HEK293 (cell line): ENCODE measurements around the gene CCDC122.

Experiments used
- AEBP2 ChIP-seq: fragments of 450-650 bp; formaldehyde crosslinking; IDR thresholded peaks from 2 replicates; pipeline ENCODE4 v1.5.1; 2016; ENCODE audit warnings: missing biosample characterization, missing genetic modification characterization, borderline replicate concordance
- ATF2 ChIP-seq: fragments of 450-650 bp; formaldehyde crosslinking; IDR thresholded peaks from 2 replicates; pipeline ENCODE4 v1.5.1; 2016; ENCODE audit warnings: missing biosample characterization, missing genetic modification characterization, low read depth
- KLF16 ChIP-seq: fragments of 450-650 bp; formaldehyde crosslinking; IDR thresholded peaks from 2 replicates; pipeline ENCODE4 v1.5.1; 2017; ENCODE audit warnings: missing biosample characterization, missing genetic modification characterization
- KLF7 ChIP-seq: fragments of 450-650 bp; formaldehyde crosslinking; IDR thresholded peaks from 2 replicates; pipeline ENCODE4 v1.5.1; 2016; ENCODE audit warnings: missing biosample characterization, missing genetic modification characterization, borderline replicate concordance
- SP3 ChIP-seq: fragments of 450-650 bp; formaldehyde crosslinking; IDR thresholded peaks from 2 replicates; pipeline ENCODE4 v1.5.1; 2016; ENCODE audit warnings: missing biosample characterization, missing genetic modification characterization
- YY2 ChIP-seq: fragments of 450-650 bp; formaldehyde crosslinking; IDR thresholded peaks from 2 replicates; pipeline ENCODE4 v1.5.1; 2016; ENCODE audit warnings: missing biosample characterization, missing genetic modification characterization
- ZBTB20 ChIP-seq: fragments of 450-650 bp; formaldehyde crosslinking; IDR thresholded peaks from 2 replicates; pipeline ENCODE4 v1.5.1; 2016; ENCODE audit warnings: missing biosample characterization, missing genetic modification characterization
- ZBTB49 ChIP-seq: fragments of 450-650 bp; formaldehyde crosslinking; IDR thresholded peaks from 2 replicates; pipeline ENCODE4 v1.5.1; 2016; ENCODE audit warnings: missing biosample characterization, missing genetic modification characterization, low read depth
- ZBTB8A ChIP-seq: fragments of 450-650 bp; formaldehyde crosslinking; IDR thresholded peaks from 2 replicates; pipeline ENCODE4 v1.5.1; 2016; ENCODE audit warnings: missing biosample characterization, missing genetic modification characterization
- ZFP3 ChIP-seq: fragments of 450-650 bp; formaldehyde crosslinking; IDR thresholded peaks from 2 replicates; pipeline ENCODE4 v1.5.1; 2016; ENCODE audit warnings: low read depth, missing biosample characterization, missing genetic modification characterization
- ZNF112 ChIP-seq: fragments of 450-650 bp; formaldehyde crosslinking; IDR thresholded peaks from 2 replicates; pipeline ENCODE4 v1.5.0; 2017; ENCODE audit warnings: missing biosample characterization, missing genetic modification characterization
- ZNF138 ChIP-seq: fragments of 450-650 bp; formaldehyde crosslinking; IDR thresholded peaks from 2 replicates; pipeline ENCODE4 v1.5.1; 2016; ENCODE audit warnings: missing biosample characterization, missing genetic modification characterization, borderline replicate concordance
- ZNF324 ChIP-seq: fragments of 450-650 bp; formaldehyde crosslinking; IDR thresholded peaks from 2 replicates; pipeline ENCODE4 v1.5.1; 2016; ENCODE audit warnings: missing biosample characterization, missing genetic modification characterization
- ZNF350 ChIP-seq: fragments of 450-650 bp; formaldehyde crosslinking; IDR thresholded peaks from 2 replicates; pipeline ENCODE4 v1.5.0; 2017; ENCODE audit warnings: missing biosample characterization, mild to moderate bottlenecking, missing genetic modification characterization
- ZNF362 ChIP-seq: fragments of 450-650 bp; formaldehyde crosslinking; IDR thresholded peaks from 2 replicates; pipeline ENCODE4 v1.5.1; 2016; ENCODE audit warnings: missing biosample characterization, missing genetic modification characterization
- ZNF394 ChIP-seq: fragments of 450-650 bp; formaldehyde crosslinking; IDR thresholded peaks from 2 replicates; pipeline ENCODE4 v1.5.1; 2016; ENCODE audit warnings: missing biosample characterization, missing genetic modification characterization, mild to moderate bottlenecking, moderate library complexity, borderline replicate concordance
- ZNF48 ChIP-seq: fragments of 450-650 bp; formaldehyde crosslinking; IDR thresholded peaks from 2 replicates; pipeline ENCODE4 v1.5.1; 2016; ENCODE audit warnings: missing biosample characterization, missing genetic modification characterization
- ZNF514 ChIP-seq: fragments of 450-650 bp; formaldehyde crosslinking; IDR thresholded peaks from 2 replicates; pipeline ENCODE4 v1.5.1; 2016; ENCODE audit warnings: missing biosample characterization, missing genetic modification characterization
- ZNF521 ChIP-seq: fragments of 450-650 bp; formaldehyde crosslinking; IDR thresholded peaks from 2 replicates; pipeline ENCODE4 v1.5.1; 2017; ENCODE audit warnings: missing biosample characterization, mild to moderate bottlenecking, missing genetic modification characterization
- ZNF560 ChIP-seq: fragments of 450-650 bp; formaldehyde crosslinking; IDR thresholded peaks from 2 replicates; pipeline ENCODE4 v1.5.1; 2017; ENCODE audit warnings: missing biosample characterization, missing genetic modification characterization, borderline replicate concordance
- ZNF692 ChIP-seq: fragments of 450-650 bp; formaldehyde crosslinking; IDR thresholded peaks from 2 replicates; pipeline ENCODE4 v1.5.1; 2016; ENCODE audit warnings: missing biosample characterization, missing genetic modification characterization
- ZNF704 ChIP-seq: fragments of 450-650 bp; formaldehyde crosslinking; IDR thresholded peaks from 2 replicates; pipeline ENCODE4 v1.5.1; 2016; ENCODE audit warnings: missing biosample characterization, missing genetic modification characterization
- ZNF707 ChIP-seq: fragments of 450-650 bp; formaldehyde crosslinking; IDR thresholded peaks from 2 replicates; pipeline ENCODE4 v1.5.1; 2016; ENCODE audit warnings: missing biosample characterization, missing genetic modification characterization
- ZNF792 ChIP-seq: fragments of 450-650 bp; formaldehyde crosslinking; IDR thresholded peaks from 2 replicates; pipeline ENCODE4 v1.5.1; 2016; ENCODE audit warnings: missing biosample characterization, missing genetic modification characterization
- ZSCAN16 ChIP-seq: fragments of 450-650 bp; formaldehyde crosslinking; IDR thresholded peaks from 2 replicates; pipeline ENCODE4 v1.5.1; 2016; ENCODE audit warnings: missing biosample characterization, missing genetic modification characterization
- ZSCAN23 ChIP-seq: fragments of 450-650 bp; formaldehyde crosslinking; IDR thresholded peaks from 2 replicates; pipeline ENCODE4 v1.5.1; 2016; ENCODE audit warnings: missing biosample characterization, missing genetic modification characterization
- ZSCAN4 ChIP-seq: fragments of 450-650 bp; formaldehyde crosslinking; IDR thresholded peaks from 2 replicates; pipeline ENCODE4 v1.5.1; 2017; ENCODE audit warnings: missing biosample characterization, missing genetic modification characterization

Gene CCDC122

GRCh38 chr13:43878892-43879754 lies at the start of gene CCDC122 (continued):
- no peak for TF ChIP-seq ZBTB49 (tag by site-specific recombination)
- TF ChIP-seq ZSCAN16 = no peak
- no peak for TF ChIP-seq ZNF704 (tag by site-specific recombination)
- TF ChIP-seq ZNF521 (tag by site-specific recombination) = no peak
- TF ChIP-seq ZNF324 (tag by site-specific recombination) = 0 out of 2 replicates have a peak, but pooled peaks have one; percentile 33
- peak; percentile 90 for TF ChIP-seq ZBTB20 (tag by site-specific recombination)
- peak; percentile 98 for TF ChIP-seq ZBTB8A
- TF ChIP-seq AEBP2 (tag by site-specific recombination) = no peak
- TF ChIP-seq ZFP3 (tag by site-specific recombination) = no peak
- TF ChIP-seq KLF16 = peak; percentile 26; the same call in 1 of the 2 replicates
- peak; percentile 38; the same call in 1 of the 2 replicates for TF ChIP-seq ZNF394
- TF ChIP-seq ZNF112 (tag by site-specific recombination) = no peak
- TF ChIP-seq YY2 (tag by site-specific recombination) = no peak
- no peak for TF ChIP-seq ZNF350 (tag by site-specific recombination)
- TF ChIP-seq ZSCAN4 (tag by site-specific recombination) = no peak
- TF ChIP-seq ZNF707 = 0 out of 2 replicates have a peak, but pooled peaks have one; percentile 4
- no peak for TF ChIP-seq ZNF138
- peak; percentile 69 for TF ChIP-seq ZNF692 (tag by site-specific recombination)
- peak; percentile 70 for TF ChIP-seq SP3
- no peak for TF ChIP-seq ZNF362
- no peak for TF ChIP-seq ZNF48
- no peak; the same call in 1 of the 2 replicates for TF ChIP-seq KLF7 (tag by site-specific recombination)
- no peak for TF ChIP-seq ZNF514 (tag by site-specific recombination)
- TF ChIP-seq ATF2 (tag by site-specific recombination) = no peak
- TF ChIP-seq ZNF560 (tag by site-specific recombination) = no peak
- TF ChIP-seq ZNF792 = no peak
- TF ChIP-seq ZSCAN23 (tag by site-specific recombination) = no peak
